M059J (cell line): Measurements from ENCODE around the gene MAML2. TPM values are rescaled to one million over a fixed set of nuclear protein-coding genes. Genes with fewer than 3 reads are reported as not detected.

Experiments
- DNase-seq: peaks from one replicate; pipeline ENCODE4 v3.0.0-alpha.2; 2012; ENCODE audit warnings: low read depth
- total RNA-seq: library from RNA; depleted of rRNA; stranded (reverse); fragments of >200 nt; shearing (Covaris generic); gene quantifications from 2 replicates; pipeline ENCODE4 v1.2.3, GENCODE V29; 2014

Gene MAML2
- total RNA-seq, 1 experiment from 2014 or later = 14.0 TPM

- no peak for DNase-seq
These were observed 238.5 kb downstream of the MAML2 start for GRCh38 chr11:96104496-96104895.

- no peak for DNase-seq
These were observed 239.3 kb downstream of the MAML2 start for GRCh38 chr11:96103721-96104120.

DNA sequence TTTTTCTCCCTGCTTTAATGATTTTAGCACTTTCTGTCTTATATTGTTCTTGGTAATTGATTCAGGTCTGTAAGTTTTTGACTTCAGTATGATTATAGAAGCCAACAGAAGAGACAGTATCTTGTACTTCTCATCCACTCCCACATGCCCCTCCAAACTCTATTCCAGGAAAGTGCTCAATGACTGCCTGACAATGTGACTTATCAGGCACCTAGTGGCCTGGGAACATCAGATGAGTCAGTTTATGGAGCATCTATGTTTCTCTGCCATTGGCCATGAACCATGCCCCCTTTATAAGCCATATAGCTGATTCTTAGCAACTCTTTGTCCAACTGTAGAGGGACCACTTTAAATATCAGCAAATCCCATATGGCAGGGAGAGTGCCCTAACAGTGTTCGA lies 239.9 kb downstream of the MAML2 start:
- peak; percentile 55 for DNase-seq

DNA sequence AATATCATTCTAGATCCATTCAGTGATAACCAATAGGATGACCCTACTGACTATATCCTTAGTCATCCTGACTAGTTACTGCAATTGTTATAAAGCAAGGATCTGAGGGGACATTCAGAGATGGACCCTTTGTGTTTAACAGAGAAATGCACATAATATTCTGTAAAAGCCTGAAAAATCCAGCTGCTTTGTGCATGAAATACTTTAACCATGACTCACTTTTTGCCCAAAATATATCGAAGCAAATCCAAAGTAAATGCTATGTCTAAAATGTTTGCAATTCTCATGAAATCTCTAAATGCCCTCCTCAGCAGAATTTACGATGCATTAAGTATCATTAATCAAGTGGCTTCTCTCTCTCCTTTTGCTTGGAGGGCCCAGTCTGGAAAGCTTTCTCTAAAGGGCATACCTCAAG lies 240.3 kb downstream of the MAML2 start:
- DNase-seq = peak; percentile 67

DNA sequence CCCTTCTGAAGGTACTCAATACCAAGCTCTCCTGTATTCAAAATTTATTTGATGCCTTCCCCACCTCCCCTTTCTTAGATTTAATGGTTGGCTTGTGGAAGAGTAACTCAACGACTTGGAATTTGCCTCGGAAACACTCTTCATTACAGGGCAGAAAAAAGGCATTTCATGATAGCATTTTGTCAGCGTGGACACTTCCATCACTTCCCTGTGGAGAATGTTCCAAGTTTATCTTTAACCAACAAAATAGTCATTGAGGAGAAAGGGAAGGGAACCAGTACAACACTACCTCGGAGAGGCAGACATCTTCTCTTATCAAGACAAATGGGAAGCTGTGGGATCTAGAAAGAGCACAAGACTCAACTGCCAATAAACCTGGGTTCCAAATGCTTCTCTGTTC lies 241.8 kb downstream of the MAML2 start:
- DNase-seq = no peak

DNA sequence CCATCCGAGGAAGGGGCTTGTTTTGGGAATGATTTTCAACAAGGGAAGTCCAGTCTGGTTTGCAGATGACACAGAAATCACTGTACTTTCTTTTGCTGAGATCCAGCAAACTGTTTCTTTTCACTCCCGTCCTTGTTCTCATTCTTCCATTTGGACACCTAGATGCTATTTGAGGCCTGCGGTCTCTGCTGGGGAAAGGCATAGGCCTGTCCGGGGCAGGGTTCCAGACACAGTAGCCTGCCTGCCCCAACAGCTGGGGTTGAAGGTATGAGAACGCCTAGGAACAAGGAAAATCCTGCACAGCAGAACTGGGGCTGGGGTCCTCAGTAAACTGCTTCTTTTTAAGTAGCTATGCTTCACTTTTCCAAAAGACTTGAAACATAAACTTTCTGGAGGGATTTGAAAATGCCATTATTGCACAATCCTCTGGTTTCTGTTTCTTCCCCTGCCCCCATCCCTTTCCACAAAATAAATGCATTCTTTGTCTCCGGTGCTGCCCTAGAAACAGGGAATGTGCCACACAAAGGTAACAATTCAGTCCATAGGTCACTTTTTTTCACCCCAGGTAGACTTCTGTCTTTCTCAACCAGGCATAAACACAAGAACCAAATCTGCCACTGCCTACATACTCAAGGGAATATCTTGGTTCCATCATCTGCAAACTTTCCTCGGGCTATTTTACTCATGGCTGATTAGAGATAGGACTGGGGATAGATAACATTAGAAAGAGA lies 244.3 kb downstream of the MAML2 start:
- DNase-seq = peak; percentile 62

DNA sequence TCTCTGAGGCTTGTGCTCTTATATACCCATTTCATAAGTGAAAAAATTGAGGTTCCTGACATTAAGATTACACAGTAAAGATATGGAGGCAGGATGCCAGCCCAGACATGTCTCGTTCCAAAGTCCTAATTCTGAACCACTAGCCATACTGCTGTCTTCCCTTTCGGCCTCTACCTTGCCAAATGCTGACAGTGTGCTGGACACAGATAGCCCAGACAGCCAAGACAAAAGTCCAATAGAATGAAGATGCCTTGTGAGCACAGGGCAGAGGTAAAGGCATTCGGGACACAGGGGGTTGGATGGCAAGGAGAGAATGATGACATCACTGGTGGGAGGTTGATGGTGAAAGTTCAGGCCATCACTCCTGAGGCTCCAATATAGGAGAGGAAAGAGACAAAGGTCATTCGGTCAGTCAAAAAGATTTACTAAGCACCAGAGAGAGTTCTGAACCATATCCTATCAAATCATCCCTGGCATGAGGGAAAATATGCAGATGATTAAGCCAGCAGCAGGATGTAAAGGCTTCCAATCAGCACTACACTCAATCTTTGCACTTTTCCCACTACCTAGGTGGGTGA lies 245.1 kb downstream of the MAML2 start:
- peak; percentile 29 for DNase-seq

- DNase-seq = no peak
These were observed 246.6 kb downstream of the MAML2 start for GRCh38 chr11:96096360-96096759.

DNA sequence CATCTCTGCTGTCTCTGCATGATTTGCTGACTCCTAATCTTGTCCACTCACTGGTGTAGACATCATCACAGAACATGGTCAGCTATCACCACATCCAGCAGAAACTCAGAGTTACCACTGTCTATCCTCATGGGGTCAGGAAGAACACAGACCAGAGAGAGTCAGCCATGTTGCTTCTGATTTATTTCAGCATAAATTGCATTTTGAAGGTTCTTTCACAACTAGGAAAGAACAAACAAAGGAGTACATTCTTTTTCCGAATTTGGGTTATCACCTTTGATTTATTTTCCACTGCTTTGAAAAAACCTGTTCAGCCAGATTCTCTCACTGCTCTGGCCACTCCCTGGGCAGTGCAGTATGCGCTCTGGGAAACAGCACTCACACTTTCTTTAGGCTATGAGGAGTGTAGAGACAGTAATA lies 247.1 kb downstream of the MAML2 start:
- DNase-seq = no peak

- no peak for DNase-seq
These were observed 248.8 kb downstream of the MAML2 start for GRCh38 chr11:96094156-96094555.

DNA sequence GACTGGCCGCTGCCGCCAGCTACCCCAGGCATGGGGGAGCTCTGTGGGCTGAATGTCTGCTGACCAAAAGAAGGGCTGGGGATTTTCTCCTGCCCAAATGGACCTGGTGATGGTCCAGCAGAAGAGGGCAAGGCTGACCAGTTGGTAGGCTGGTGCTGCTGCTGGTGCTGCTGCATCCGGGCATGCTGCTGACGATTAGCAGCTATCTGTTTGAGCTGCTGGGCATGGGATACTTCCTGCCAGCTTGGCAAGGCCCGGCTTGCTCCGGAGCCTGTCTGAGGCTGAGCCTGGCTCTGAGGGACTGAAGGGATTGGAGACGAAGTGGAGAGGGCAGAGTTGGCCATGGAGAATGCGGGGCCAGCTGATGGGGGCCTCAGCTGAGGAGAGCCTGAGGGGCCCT lies 250.5 kb downstream of the MAML2 start:
- DNase-seq = no peak

DNA sequence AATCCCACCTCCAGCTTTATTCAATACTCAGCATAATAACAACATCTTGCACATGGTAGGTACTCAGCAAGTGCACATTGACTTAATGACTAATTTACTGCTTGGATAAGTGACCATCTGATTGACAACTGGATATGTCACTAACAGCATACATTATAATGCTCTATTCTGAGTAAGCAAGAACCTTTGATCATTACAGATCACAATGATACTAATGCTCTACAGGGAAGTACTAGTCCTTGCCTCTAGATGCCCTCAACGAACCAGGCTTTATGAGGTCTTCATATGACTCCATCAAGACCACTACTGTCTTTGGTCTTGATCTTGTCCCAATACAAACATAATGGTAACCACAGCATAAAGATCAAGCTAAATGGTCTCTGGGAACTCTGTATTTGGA lies 251.5 kb downstream of the MAML2 start:
- DNase-seq = peak; percentile 58

DNA sequence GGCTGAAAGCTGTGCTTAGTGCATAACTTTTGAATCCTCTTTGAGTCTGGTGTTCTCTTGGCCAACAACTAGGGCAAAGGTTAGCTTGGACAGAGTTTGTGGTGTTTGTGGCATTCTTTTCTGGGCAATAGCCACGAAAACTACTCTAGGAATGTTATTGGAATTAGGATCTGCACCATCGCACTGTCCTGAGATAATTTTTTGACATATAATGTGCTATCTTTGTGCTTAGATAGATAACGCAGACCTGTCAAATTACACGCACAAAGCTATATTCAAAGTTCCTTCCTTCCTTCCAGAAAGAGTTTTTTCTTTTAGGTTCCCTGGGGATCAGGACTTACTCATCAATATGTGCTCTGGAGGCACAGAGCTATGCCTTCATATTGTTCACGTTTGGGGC lies 252.3 kb downstream of the MAML2 start:
- peak; percentile 83 for DNase-seq

GRCh38 chr11:96088914-96089313 lies 254.1 kb downstream of the MAML2 start:
- no peak for DNase-seq

DNA sequence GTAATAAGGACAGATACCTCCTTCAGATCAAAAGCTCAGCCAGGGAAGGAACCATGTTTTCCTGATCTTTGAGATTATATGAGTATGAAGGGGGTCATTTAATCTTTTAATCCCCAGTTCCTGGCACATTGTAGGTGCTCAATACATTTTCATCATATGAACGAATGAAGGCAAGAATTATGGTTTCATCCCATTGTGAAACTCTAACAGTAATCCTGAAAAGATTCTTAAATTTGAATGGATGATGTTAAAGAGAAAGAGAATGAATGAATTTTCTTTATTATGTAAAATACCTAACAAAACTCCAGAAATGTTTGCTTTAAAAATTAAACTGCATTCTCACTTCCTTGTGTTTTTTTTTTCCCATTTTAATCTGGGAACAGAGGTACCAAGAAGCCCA lies 256.9 kb downstream of the MAML2 start:
- no peak for DNase-seq

DNA sequence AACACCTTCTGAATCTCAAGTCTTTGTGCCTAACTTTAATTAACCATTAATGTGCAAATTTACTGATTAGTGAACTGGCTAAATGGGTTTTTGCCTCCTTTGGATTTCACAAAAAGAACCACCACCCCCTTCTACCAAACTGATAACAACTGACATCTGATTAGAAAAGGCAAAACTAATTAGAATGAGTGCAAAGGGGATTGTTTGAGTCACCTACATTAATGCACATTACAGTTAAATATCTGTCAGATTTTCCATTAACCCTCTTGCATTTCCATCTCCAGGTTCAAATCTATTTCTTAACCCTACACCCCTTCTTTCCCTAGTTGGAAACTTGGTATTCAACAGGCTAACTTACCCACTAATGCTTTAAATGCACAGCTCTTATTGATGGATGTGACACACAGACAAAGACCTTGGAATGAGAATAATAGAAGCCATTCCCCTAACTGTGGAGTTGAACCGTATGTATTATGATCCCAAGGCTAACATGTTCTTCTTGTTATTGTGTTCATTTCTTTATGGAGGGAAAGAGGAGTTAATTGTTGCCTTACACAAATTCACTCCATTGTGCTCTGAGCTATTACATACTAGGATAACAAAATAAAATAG lies 257.6 kb downstream of the MAML2 start:
- no peak for DNase-seq

DNA sequence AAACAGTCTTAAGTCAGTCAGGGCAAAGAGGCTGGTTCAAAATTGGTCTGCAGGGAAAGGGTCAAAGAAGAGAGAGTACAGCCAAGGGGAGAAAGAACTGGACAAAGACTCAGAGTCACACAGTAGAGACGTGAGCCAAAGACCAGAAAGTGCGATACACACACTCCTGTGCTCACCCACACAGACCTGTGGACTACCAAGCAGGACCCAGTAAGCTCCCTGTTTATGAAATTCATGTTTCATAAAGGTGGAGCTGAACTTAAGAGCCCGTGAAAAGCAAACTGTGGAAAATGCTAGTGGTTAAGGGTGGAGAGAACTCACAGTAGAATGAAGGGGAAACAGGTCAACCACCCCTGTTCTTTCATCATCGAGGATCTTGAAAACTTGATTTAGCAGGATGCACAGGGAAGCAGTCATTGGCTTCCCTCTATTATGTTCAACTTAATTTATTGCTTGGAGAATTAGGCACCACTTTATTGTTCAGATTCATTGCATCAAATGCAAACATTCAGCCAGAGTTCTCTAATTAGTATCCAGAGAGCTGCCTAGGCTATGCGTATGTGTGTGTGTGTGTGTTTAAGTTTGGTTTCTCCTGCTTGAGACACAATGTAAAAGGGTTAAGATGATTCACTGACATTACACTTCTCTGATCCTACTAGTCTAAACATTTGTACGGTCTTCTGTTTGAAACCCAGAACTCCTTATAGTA lies 258.2 kb downstream of the MAML2 start:
- no peak for DNase-seq

GRCh38 chr11:96082936-96083335 lies 260.1 kb downstream of the MAML2 start:
- no peak for DNase-seq

- DNase-seq = no peak
These were observed 260.7 kb downstream of the MAML2 start for GRCh38 chr11:96082002-96082899.

DNA sequence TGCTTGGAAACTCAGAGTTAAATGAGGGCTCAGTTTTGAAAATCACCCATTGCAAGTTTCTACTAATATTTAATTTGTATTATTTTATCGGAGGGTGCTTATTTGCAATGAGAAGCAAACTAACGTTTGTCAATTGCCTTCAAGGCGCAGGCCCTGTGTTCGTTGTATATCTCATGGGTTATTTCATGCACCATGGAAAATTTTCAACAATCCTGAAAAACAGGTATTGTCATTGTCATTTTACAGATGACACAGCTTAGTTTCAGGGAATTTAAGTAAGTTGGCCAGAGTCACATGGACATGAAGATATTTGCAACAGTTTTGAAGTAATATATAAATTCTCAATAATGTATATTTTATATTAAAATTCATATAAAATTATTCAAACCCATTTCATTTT lies 261.4 kb downstream of the MAML2 start:
- DNase-seq = no peak

- DNase-seq = no peak
These were observed 263.3 kb downstream of the MAML2 start for GRCh38 chr11:96079691-96080090.

DNA sequence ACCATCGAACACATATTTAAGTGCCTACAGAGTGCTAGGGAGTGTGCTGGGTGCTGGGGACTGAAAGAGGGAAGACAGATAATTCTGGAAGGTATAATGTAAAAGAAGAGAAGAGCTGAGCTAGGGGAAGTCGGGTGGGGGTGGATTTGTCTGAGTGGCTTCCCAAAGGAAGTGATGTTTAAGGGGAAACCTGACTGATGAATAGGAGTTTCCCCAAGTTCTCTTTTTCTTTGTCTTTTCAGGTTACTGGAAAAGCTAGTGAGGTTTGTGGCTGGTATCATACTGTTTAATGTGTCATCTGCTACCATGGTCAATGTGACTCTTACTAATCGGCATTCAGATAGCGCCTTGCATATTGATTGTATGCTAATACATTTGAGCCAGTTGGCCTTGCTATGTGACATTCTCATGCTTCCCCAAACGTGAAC lies 267.4 kb downstream of the MAML2 start:
- peak; percentile 56 for DNase-seq
